HepG2 (cell line): ENCODE results near the gene SURF6. TPM values are rescaled to one million over a fixed set of nuclear protein-coding genes. Genes with fewer than 3 reads are reported as not detected.

ENCODE experiments used
- ARID2 ChIP-seq: sonication (generic); formaldehyde crosslinking; IDR thresholded peaks from 2 replicates; pipeline ENCODE4 v1.8.1; 2022; ENCODE audit warnings: mild to moderate bottlenecking, missing genetic modification reagents, borderline replicate concordance
- BHLHE40 ChIP-seq: IDR thresholded peaks from 2 replicates; pipeline ENCODE4 v1.6.1; 2011; ENCODE audit warnings: low read length, improper control_type of control experiment
- CAMTA2 ChIP-seq: sonication (generic); formaldehyde crosslinking; IDR thresholded peaks from 2 replicates; pipeline ENCODE4 v1.4.0; 2020; ENCODE audit warnings: mild to moderate bottlenecking, missing genetic modification reagents, borderline replicate concordance
- CTCF ChIP-seq: sonication (generic); formaldehyde crosslinking; IDR thresholded peaks from 2 replicates; pipeline ENCODE4 v1.5.0; 2020; ENCODE audit warnings: mild to moderate bottlenecking, missing genetic modification reagents, moderate library complexity
- EHMT2 ChIP-seq: fragments of 200-600 bp; sonication (generic); IDR thresholded peaks from 2 replicates; pipeline ENCODE4 v1.7.0; 2017; ENCODE audit warnings: antibody characterized with exemption, low read depth, low read length, borderline replicate concordance
- IRF2 ChIP-seq: IDR thresholded peaks from 2 replicates; pipeline ENCODE4 v1.6.1; 2018; ENCODE audit warnings: missing genetic modification reagents, missing compliant biosample characterization
- MED13 ChIP-seq: sonication (generic); formaldehyde crosslinking; IDR thresholded peaks from 2 replicates; pipeline ENCODE4 v1.5.0; 2020; ENCODE audit warnings: missing genetic modification reagents
- NR2F2 ChIP-seq: IDR thresholded peaks from 2 replicates; pipeline ENCODE4 v1.6.1; 2012; ENCODE audit warnings: low read depth, inconsistent platforms, borderline replicate concordance
- TERF1 ChIP-seq: sonication (generic); formaldehyde crosslinking; IDR thresholded peaks from 2 replicates; pipeline ENCODE4 v1.8.0; 2022; ENCODE audit warnings: mild to moderate bottlenecking, missing genetic modification reagents, moderate library complexity
- USF2 ChIP-seq, 2 experiments: sonication (generic) in 1 of 2; formaldehyde crosslinking in 1 of 2; IDR thresholded peaks; 2 replicates each; pipeline versions ENCODE4 v1.5.1 to v1.6.1; 2011 to 2020; ENCODE audit warnings: borderline replicate concordance in 1 of 2, low read depth in 1 of 2, low read length in 1 of 2, mild to moderate bottlenecking in 1 of 2, missing genetic modification reagents in 1 of 2, moderate library complexity in 1 of 2
- ZBTB33 ChIP-seq: sonication (generic); formaldehyde crosslinking; IDR thresholded peaks from 2 replicates; pipeline ENCODE4 v1.4.0; 2020; ENCODE audit warnings: missing genetic modification reagents
- ZBTB37 ChIP-seq: sonication (generic); formaldehyde crosslinking; IDR thresholded peaks from 2 replicates; pipeline ENCODE4 v1.4.0; 2020; ENCODE audit warnings: mild to moderate bottlenecking, missing genetic modification reagents
- ZFX ChIP-seq: sonication (generic); formaldehyde crosslinking; IDR thresholded peaks from 2 replicates; pipeline ENCODE4 v1.4.0; 2020; ENCODE audit warnings: mild to moderate bottlenecking, low read depth, missing genetic modification reagents, moderate library complexity
- ZMYM4 ChIP-seq: sonication (generic); formaldehyde crosslinking; IDR thresholded peaks from 2 replicates; pipeline ENCODE4 v1.8.1; 2023; ENCODE audit warnings: mild to moderate bottlenecking, missing genetic modification reagents
- ZNF598 ChIP-seq: sonication (generic); formaldehyde crosslinking; IDR thresholded peaks from 2 replicates; pipeline ENCODE4 v1.5.1; 2020; ENCODE audit warnings: mild to moderate bottlenecking, missing genetic modification reagents, borderline replicate concordance
- ZSCAN21 ChIP-seq: sonication (generic); formaldehyde crosslinking; IDR thresholded peaks from 2 replicates; pipeline ENCODE4 v1.8.0; 2022; ENCODE audit warnings: mild to moderate bottlenecking, missing genetic modification reagents, moderate library complexity, borderline replicate concordance
- polyA plus RNA-seq, 8 experiments: library from polyadenylated mRNA; depleted of rRNA in 3 of 8; stranded (reverse) in 7 of 8; unstranded in 1 of 8; fragments of >200 nt; fragmentation: Illumina TruSeq in 4 of 8; extraction: Trizol in 4 of 8; gene quantifications; 2 replicates each; pipeline versions ENCODE4 v1.2.1 to v1.2.3, GENCODE V29; 2011 to 2016; ENCODE audit warnings: low read depth in 4 of 8, missing spikeins in 1 of 8, mixed read lengths in 1 of 8; ENCODE audit not compliant: insufficient read depth in 1 of 8
- total RNA-seq, 5 experiments: library from RNA; depleted of rRNA; stranded (reverse); fragments of >200 nt; fragmentation: Illumina TruSeq; extraction: Trizol; gene quantifications; 2 replicates each; pipeline ENCODE4 v1.2.3, GENCODE V29; 2016; ENCODE audit warnings: low read depth in 1 of 5

SURF6 gene
- total and polyA plus RNA-seq, 2 of the 13 experiments (the other 11 are each of a cell fraction or from before 2014, with no cell fraction given) = 5.9 to 14.7 TPM

GRCh38 chr9:133379153-133380086 is 43.4 kb upstream of the SURF6 start (continued):
- TF ChIP-seq USF2 (IDR thresholded peaks at IDR 0.05; ENCODE audit: low read depth, low read length) (peak; percentile 57; the same call in 1 of the 2 replicates), USF2 (CRISPR knock-in tag; IDR thresholded peaks at IDR 0.05; ENCODE audit: borderline replicate concordance) (no peak), BHLHE40 (peak; percentile 43; the same call in 1 of the 2 replicates), ZSCAN21 (CRISPR knock-in tag) (peak; percentile 19; the same call in 1 of the 2 replicates), EHMT2 (no peak), ZFX (CRISPR knock-in tag) (peak; percentile 73; the same call in 1 of the 2 replicates), ZMYM4 (CRISPR knock-in tag) (no peak), ZBTB33 (CRISPR knock-in tag) (0 out of 2 replicates have a peak, but pooled peaks have one; percentile 45), NR2F2 (no peak), CTCF (CRISPR knock-in tag) (no peak), MED13 (CRISPR knock-in tag) (no peak), TERF1 (CRISPR knock-in tag) (no peak), ZNF598 (CRISPR knock-in tag) (no peak), ARID2 (CRISPR knock-in tag) (no peak), IRF2 (CRISPR knock-in tag) (no peak), CAMTA2 (CRISPR knock-in tag) (no peak), ZBTB37 (0 out of 2 replicates have a peak, but pooled peaks have one; percentile 33)
- TF ChIP-seq, all 625 proteins: peak for 12
